CD4-positive, alpha-beta T cell treated with Interleukin-17A for 4 hours (primary cell): ENCODE results near the gene ZNF804A.
"Not testable (repeated sequence)": the region's sequence is repeated elsewhere in the genome, so short reads cannot be mapped to it uniquely, and the experiment has no call there.

Source experiments
- DNase-seq: peaks from one replicate; pipeline ENCODE4 v3.0.0-alpha.2; 2020; ENCODE audit warnings: mixed read lengths

Gene ZNF804A

GRCh38 chr2:184835398-184835715, 237.0 kb downstream of the ZNF804A start:
- no peak for DNase-seq

GRCh38 chr2:184847331-184847730, 249.0 kb downstream of the ZNF804A start:
- DNase-seq: no peak

DNA sequence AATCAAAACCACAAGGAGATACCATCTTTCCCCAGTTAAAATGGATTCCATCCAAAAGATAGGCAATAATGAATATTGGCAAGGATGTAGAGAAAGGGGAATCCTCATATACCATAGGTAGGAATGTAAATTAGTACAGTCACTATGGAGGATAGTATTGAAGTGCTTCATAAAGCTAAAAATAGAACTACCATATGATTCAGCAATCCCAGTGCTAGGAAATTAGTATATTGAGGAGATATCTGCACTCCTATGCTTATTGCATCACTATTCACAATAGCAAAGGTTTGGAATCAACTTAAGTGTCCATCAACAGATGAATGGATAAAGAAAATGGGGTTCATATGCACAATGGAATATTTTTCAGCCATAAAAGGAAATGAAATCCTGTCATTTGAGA, 251.2 kb downstream of the ZNF804A start:
- DNase-seq: no peak

- DNase-seq: no peak
These were observed 253.2 kb downstream of the ZNF804A start for GRCh38 chr2:184851576-184851975.

- DNase-seq: no peak
These were observed 260.9 kb downstream of the ZNF804A start for GRCh38 chr2:184859187-184859586.

- DNase-seq: no peak
These were observed 262.4 kb downstream of the ZNF804A start for GRCh38 chr2:184860744-184861143.

DNA sequence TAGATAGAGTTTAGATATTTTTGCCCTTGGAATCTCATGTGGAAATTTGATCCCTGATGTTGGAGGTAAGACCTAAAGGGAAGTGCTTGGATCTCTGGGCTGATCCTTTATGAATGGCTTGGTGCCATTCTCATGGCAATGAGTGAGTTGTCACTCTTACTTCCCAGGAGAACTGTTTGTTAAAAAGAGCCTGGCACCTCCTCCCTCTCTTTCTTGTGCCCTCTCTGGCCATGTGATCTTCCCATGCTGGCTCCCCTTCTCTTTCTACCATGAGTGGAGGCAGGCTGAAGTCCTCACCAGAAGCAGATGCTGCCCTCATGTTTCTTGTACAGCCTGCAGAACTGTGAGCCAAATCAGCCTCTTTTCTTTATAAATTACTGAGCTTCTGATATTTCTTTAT, 276.9 kb downstream of the ZNF804A start:
- DNase-seq: no peak

GRCh38 chr2:184875911-184876310, 277.6 kb downstream of the ZNF804A start:
- DNase-seq: no peak

DNA sequence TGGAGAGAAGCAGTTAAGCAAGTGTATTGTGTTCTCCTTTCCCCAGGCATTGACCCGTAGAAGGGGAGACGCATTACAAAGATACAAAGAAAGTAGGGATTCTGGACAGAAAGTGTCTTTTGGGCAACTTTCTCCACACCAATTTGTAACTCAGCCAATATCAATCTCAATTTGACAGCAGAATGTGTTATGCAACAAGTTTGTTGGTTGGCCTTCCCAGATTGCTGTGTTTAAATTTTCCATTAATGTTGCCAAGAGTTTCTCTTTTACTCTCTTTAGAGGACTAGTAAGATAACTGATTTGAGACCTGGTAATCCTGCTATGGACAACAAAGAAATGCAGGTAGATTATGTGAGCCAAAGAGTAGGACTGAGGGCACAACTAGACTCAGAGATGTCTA, 279.6 kb downstream of the ZNF804A start:
- DNase-seq: no peak

DNA sequence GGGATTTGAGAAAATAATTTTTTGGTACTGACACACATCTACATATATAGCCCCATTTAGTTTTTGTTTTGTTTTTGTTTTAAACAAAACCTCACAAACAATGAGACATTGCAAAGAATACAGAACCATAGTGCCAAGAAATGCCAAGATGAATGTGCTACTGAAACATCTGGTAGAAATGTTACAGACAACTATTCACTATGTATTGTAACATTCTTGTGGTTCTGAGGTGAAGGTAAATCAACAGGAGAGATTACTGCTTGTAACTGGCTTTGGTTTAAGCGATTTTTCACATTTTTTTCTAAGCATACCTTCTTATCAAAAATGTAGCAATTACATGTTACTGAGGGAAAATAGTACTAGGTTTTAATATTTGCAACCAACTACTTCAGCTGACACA, 281.3 kb downstream of the ZNF804A start:
- DNase-seq: no peak

GRCh38 chr2:184886585-184886984, 288.3 kb downstream of the ZNF804A start:
- not testable (repeated sequence) for DNase-seq

- no peak for DNase-seq
These were observed 292.0 kb downstream of the ZNF804A start for GRCh38 chr2:184890311-184890710.

DNA sequence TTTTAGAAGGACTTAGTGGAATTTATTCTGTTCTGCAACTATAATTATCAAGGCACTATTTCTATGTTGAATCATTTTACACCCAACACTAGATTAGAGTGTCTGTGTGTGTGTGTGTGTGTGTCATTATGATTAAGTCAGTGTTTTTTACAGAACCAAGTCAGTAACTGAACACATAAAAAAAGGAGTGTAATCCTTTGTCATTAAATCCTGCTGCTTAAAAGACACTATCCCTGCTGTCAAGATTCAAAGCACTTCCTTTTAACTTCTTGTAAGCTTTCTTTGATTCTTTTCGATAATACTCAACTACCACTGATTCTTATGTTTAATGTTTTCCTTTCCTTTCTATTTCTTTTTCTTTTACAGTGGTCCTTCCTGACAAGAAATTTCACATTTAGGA, 306.7 kb downstream of the ZNF804A start:
- DNase-seq: no peak

DNA sequence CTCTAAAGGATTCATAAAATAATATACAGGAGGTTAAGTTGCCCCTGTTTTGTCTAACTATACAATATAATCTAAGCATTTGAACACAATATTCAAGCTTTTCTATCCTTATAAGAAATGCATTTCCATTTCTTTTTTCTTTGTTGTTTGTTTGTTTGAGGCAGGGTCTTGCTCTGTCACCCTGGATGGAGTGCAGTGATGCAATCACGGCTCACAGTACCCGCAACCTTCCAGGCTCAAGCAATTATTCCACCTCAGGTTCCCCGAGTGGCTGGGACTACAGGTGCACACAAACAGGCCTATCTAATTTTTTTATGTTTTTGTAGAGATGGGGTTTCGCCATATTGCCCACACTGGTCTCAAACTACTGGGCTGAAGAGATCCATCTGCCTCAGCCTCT, 307.8 kb downstream of the ZNF804A start:
- no peak for DNase-seq

DNA sequence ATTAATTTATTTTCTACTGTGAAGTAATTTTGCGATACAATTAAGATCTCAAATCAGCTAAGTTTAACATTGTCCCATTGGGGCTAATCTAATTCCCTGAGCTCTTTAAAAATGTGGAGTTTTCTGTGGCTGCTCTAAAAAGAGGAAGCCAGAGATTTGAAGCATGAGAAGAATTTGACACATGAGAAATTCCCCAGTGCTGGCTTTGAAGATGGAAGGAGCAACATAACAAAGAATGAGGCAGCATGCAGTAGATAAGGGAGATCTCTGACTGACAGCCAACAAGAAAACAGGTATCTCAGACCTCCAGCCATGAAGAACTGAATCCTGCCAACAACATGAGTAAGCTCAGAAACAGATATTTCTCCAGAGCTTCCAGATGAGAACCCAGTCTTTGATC, 308.4 kb downstream of the ZNF804A start:
- no peak for DNase-seq

DNA sequence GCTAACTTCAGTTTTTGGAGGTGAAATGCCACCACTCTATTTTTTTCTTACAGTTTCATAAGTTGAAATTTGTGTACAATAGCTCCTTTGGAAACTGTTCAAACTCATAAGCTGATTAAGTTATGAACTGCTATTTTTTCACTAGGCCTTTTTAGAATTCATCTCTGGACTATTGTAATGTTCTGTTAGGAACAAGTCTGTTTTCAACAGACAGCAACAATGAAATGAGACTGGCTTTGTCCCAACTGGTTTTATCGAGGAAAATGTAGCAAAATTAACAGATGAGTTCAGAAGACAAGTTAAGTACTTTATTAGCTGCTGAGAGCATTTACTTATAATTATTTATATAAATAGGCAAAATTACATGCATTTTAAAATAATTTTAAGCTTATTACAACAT, 310.6 kb downstream of the ZNF804A start:
- no peak for DNase-seq

DNA sequence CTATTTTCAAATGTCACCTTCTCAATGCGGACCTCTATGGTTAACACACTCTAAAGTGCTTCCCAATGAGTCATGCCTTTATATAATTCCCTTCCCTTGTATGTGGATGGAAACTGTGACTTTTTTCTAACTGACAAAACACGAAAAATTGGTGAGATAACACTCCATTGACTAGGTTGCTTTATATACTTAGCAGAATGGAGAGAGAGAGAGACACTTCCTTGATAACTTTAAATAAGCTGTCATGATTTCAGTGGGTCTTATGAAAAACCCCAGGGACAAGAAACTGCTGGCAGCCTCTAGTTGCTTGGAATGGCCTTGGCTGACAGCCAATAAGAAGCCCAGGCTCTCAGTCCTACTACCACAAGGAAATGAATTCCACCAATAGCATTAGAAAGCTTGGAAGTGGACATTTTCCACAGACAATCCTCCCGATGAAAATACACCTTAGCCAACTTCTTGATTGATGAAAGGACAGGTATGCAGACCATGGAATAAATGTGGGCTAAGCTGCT, 322.2 kb downstream of the ZNF804A start:
- DNase-seq: no peak

DNA sequence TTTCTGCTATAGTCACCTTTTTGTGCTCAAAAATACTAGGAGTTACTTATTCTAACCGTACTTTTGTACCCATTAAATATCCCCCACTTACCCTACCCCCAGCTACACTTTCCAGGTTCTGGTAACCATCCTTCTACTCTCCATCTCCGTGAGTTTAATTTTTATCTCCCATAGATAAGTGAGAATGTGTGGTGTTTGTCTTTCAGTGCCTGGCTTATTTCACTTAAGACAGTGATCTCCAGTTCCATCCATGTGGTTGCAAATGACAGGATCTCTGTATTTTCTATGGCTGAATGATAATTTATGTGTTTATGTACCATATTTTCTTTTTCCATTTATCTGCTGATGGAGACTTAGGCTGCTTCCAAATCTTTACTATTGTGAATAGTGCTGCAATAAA, 323.3 kb downstream of the ZNF804A start:
- DNase-seq: no peak

DNA sequence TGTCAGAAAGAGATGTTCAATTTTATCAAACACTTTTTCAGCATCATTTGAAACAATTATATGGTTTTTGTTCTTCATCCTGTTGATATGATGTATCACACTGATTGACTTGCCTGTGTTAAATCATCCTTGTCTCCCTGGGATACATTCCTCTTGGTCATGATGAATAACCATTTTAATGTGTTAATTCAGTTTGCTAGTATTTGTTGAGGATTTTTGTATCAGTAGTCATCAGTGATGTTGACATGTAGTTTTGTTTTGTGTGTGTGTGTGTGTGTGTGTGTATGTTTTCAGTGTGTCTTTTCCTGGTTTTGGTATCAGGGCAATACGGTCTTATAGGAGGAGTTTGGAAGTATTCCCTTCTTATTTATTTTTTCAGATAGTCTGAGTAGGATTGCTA, 325.4 kb downstream of the ZNF804A start:
- DNase-seq: no peak

GRCh38 chr2:184927040-184927439, 328.7 kb downstream of the ZNF804A start:
- DNase-seq: no peak

DNA sequence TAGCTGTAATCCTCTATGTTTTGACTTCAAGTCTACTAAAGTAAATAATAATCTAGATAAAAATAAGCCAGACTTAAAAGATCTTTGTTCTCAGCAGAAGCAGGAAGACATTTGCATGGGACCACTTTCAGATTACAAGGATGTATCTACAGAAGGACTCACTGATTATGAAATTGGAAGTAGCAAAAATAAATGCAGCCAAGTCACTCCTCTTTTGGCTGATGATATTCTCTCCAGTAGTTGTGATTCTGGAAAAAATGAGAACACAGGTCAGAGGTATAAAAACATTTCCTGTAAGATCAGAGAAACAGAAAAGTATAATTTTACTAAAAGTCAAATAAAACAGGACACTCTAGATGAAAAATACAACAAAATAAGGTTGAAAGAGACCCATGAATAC, 338.4 kb downstream of the ZNF804A start:
- no peak for DNase-seq

DNA sequence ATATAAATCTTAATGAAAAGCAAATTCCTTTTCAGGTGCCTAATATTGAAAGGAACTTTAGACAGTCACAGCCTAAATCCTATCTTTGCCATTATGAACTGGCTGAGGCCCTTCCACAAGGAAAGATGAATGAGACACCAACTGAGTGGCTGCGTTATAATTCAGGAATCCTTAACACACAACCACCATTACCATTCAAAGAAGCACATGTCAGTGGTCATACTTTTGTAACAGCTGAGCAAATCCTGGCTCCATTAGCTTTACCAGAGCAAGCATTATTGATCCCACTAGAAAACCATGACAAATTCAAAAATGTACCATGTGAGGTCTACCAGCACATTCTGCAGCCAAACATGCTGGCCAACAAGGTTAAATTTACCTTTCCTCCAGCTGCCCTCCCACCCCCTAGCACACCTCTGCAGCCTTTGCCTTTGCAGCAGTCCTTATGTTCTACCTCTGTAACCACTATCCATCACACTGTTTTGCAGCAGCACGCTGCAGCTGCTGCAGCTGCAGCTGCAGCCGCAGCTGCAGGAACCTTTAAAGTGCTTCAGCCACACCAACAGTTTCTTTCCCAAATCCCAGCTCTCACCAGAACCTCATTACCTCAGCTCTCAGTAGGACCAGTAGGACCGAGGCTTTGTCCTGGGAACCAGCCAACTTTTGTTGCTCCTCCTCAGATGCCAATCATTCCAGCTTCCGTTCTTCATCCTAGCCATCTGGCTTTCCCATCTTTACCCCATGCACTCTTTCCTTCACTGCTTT, 340.1 kb downstream of the ZNF804A start:
- DNase-seq: no peak

DNA sequence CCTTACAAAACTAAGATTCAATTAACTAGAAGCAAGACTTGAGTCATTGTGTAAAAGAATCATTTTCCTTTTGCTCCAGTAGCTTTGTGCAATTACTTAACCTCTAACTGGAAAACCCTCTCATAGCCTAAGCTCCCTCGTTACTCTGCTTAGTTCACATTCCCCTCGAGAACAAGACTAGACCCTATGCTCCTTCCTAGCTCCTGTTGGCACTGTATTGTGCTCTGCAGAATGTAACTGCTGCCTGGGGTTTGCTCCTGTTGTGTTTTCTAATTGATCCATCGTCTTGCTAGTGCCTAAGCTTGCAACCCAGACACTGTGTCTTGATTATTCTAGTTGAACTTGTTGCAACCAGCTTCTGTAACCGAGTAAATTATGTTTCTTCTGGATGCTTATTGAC, 347.0 kb downstream of the ZNF804A start:
- DNase-seq: no peak

- no peak for DNase-seq
These were observed 347.5 kb downstream of the ZNF804A start for GRCh38 chr2:184945824-184946223.

DNA sequence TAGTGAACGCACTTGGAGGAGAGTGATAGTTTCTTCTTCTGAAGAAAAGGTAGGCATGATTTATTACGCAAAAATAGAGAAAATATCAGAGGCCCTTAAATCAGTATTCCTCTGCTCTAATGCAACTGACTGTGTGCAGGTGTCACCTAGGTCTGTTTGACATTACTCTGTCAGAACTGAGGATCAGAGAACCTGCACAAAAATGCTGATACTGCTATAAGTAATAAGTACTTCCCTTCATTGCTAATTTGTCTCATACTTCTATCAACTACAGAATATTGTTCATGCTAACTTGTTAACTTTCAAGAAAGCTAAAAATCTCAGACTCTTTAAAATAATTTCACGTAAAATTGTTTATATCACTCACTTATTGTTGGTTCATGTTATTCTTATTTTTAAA, 358.5 kb downstream of the ZNF804A start:
- no peak for DNase-seq
